OCI-LY1 (cell line): Measurements from ENCODE around the gene CEACAM20.
"Not testable (repeated sequence)": the region's sequence is repeated elsewhere in the genome, so short reads cannot be mapped to it uniquely, and the experiment has no call there.

Experiments used
- H2AFZ ChIP-seq: fragments of 200-600 bp; sonication (generic), shearing (Covaris generic); 2 replicates; pipeline ENCODE4 v1.6.0; 2014; ENCODE audit warnings: antibody characterized with exemption, mild to moderate bottlenecking, low read length
- H3F3A ChIP-seq: fragments of 200-600 bp; sonication (generic), shearing (Covaris generic); 2 replicates; pipeline ENCODE4 v1.6.0; 2014; ENCODE audit warnings: mild to moderate bottlenecking, antibody characterized with exemption, low read length, moderate library complexity; ENCODE audit not compliant: insufficient read depth
- H3K27ac ChIP-seq: fragments of 200-600 bp; sonication (generic); 2 replicates; pipeline ENCODE4 v1.5.1; 2014; ENCODE audit warnings: low read length, mixed run types, mild to moderate bottlenecking, low read depth; ENCODE audit not compliant: poor library complexity, severe bottlenecking
- H3K27me3 ChIP-seq: fragments of 200-600 bp; sonication (generic); 2 replicates; pipeline ENCODE4 v1.6.0; 2014; ENCODE audit warnings: antibody characterized with exemption, mild to moderate bottlenecking, low read length, moderate library complexity; ENCODE audit not compliant: insufficient read depth
- H3K36me3 ChIP-seq: fragments of 200-600 bp; sonication (generic); 2 replicates; pipeline ENCODE4 v1.6.1; 2014; ENCODE audit warnings: mild to moderate bottlenecking, antibody characterized with exemption, low read length, moderate library complexity, mixed read lengths; ENCODE audit not compliant: insufficient read depth
- H3K4me1 ChIP-seq: fragments of 200-600 bp; sonication (generic); 2 replicates; pipeline ENCODE4 v1.5.1; 2014; ENCODE audit warnings: mild to moderate bottlenecking, low read length, moderate library complexity; ENCODE audit not compliant: insufficient read depth, severe bottlenecking
- H3K4me2 ChIP-seq: fragments of 200-600 bp; sonication (generic), shearing (Covaris generic); 2 replicates; pipeline ENCODE4 v1.6.1; 2014; ENCODE audit warnings: low read length
- H3K4me3 ChIP-seq: fragments of 200-600 bp; sonication (generic); 2 replicates; pipeline ENCODE4 v1.5.1; 2014; ENCODE audit warnings: low read length, low read depth, mild to moderate bottlenecking, mixed read lengths; ENCODE audit not compliant: poor library complexity, severe bottlenecking
- H3K79me2 ChIP-seq: fragments of 200-600 bp; shearing (Covaris generic); 2 replicates; pipeline ENCODE4 v1.6.1; 2016; ENCODE audit warnings: mixed run types, low read length, mixed read lengths; ENCODE audit not compliant: insufficient read depth
- H3K9ac ChIP-seq: fragments of 200-600 bp; sonication (generic), shearing (Covaris generic); 2 replicates; pipeline ENCODE4 v1.6.1; 2014; ENCODE audit warnings: mild to moderate bottlenecking, low read length, mixed read lengths
- H3K9me2 ChIP-seq: fragments of 200-600 bp; sonication (generic), shearing (Covaris generic); 2 replicates; pipeline ENCODE4 v1.6.1; 2014; ENCODE audit warnings: low read depth, mild to moderate bottlenecking, low read length, mixed read lengths
- H3K9me3 ChIP-seq: fragments of 200-600 bp; shearing (Covaris generic); 2 replicates; pipeline ENCODE4 v1.6.1; 2014; ENCODE audit warnings: low read length, mixed read lengths
- H4K20me1 ChIP-seq: fragments of 200-600 bp; sonication (generic), shearing (Covaris generic); 2 replicates; pipeline ENCODE4 v1.6.0; 2016; ENCODE audit warnings: mild to moderate bottlenecking, low read length; ENCODE audit not compliant: insufficient read depth
- EZH2 ChIP-seq: fragments of 200-600 bp; sonication (generic), shearing (Covaris generic); IDR thresholded peaks from 2 replicates; pipeline ENCODE4 v1.8.0; 2017; ENCODE audit warnings: borderline replicate concordance, mixed run types, mild to moderate bottlenecking, antibody characterized with exemption, low read length, moderate library complexity, mixed read lengths
- TF ChIP-seq, protein P1 (sequence below): fragments of 200-600 bp; sonication (generic), shearing (Covaris generic); IDR thresholded peaks from 2 replicates; pipeline ENCODE4 v1.5.1; 2017; ENCODE audit warnings: mild to moderate bottlenecking, antibody characterized with exemption, low read length, moderate library complexity, mixed read lengths

CEACAM20 gene

DNA sequence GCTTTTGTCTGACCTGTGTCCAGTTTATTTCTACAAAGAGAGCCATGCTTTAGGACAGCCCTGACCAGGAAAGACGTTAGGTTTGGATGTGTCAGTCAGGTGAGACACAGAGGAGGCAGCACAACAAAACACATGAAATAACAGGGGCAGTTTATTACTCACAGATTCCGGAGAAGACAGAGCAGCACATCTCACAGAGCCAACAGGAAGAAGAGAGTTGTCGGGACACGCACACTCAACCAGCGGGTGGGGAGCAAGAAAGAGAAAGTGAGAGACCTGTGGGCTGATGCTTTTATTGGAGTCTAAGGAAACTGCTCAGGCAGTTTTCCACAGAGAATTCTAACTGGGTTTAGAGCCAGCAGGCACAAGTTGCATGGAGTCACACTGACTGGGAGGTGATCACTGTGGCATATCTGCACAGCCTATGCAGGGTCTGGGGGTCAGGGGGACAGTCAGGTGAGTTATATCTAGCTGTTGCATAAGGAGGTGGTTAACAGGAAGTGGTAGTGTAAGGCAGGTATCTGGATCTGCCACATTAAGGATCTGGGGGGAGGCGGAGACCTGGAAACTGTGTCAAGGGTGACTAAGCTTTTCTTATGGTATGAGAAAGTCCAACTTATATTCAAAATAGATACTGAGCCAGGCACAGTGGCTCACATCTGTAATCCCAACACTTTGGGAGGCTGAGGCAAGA is 24.1 kb upstream of the CEACAM20 start:
- Histone ChIP-seq H3K4me3 (no peak overlapping the region), H3K27ac (no peak overlapping the region), H3K4me1 (no peaks in the 10 kb centered on the region), H3K79me2 (no peaks in the 10 kb centered on the region), H3K9ac (no peak overlapping the region), H4K20me1 (no peaks in the 10 kb centered on the region), H3K27me3 (no peaks in the 10 kb centered on the region), H3K4me2 (no peak overlapping the region), H3K9me3 (no peaks in the 10 kb centered on the region), H3F3A (no peaks in the 10 kb centered on the region), H3K36me3 (no peaks in the 10 kb centered on the region), H3K9me2 (no peaks in the 10 kb centered on the region), H2AFZ (no peak overlapping the region)
- no peak for TF ChIP-seq EZH2
- TF ChIP-seq, protein P1, sequence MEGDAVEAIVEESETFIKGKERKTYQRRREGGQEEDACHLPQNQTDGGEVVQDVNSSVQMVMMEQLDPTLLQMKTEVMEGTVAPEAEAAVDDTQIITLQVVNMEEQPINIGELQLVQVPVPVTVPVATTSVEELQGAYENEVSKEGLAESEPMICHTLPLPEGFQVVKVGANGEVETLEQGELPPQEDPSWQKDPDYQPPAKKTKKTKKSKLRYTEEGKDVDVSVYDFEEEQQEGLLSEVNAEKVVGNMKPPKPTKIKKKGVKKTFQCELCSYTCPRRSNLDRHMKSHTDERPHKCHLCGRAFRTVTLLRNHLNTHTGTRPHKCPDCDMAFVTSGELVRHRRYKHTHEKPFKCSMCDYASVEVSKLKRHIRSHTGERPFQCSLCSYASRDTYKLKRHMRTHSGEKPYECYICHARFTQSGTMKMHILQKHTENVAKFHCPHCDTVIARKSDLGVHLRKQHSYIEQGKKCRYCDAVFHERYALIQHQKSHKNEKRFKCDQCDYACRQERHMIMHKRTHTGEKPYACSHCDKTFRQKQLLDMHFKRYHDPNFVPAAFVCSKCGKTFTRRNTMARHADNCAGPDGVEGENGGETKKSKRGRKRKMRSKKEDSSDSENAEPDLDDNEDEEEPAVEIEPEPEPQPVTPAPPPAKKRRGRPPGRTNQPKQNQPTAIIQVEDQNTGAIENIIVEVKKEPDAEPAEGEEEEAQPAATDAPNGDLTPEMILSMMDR = no peak

GRCh38 chr19:44552324-44552723 is 22.8 kb upstream of the CEACAM20 start:
- Histone ChIP-seq H3K4me3 (no peak overlapping the region), H3K9me3 (no peaks in the 10 kb centered on the region), H3K4me2 (no peak overlapping the region), H3F3A (no peaks in the 10 kb centered on the region), H2AFZ (no peak overlapping the region), H3K79me2 (no peaks in the 10 kb centered on the region), H3K4me1 (no peaks in the 10 kb centered on the region), H3K36me3 (no peaks in the 10 kb centered on the region), H3K9ac (no peak overlapping the region), H3K27me3 (no peaks in the 10 kb centered on the region), H4K20me1 (no peaks in the 10 kb centered on the region), H3K9me2 (no peaks in the 10 kb centered on the region), H3K27ac (no peak overlapping the region)
- no peak for TF ChIP-seq EZH2
- TF ChIP-seq, protein P1 = peak; percentile 65

DNA sequence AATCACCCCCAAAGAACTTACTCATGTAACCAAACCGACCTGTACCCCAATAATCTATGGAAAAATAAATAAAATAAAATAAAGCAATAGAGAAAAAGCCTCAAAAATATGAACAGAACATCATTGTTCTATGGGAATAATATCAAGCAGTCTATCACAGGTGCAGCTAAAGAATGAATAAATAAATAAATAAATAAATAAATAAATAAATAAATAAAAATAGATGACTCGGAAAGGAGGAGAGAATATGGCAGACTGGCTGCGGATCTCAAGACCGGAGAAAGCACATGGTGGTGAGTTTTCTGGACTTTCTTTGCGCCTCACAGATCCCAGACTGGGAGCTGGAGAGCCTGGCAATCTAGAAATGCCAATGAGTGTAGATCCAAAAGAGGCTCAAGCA is 22.4 kb upstream of the CEACAM20 start:
- Histone ChIP-seq H3K36me3 (no peaks in the 10 kb centered on the region), H3K79me2 (no peaks in the 10 kb centered on the region), H3K27me3 (no peaks in the 10 kb centered on the region), H3K9ac (no peak overlapping the region), H3K27ac (no peak overlapping the region), H4K20me1 (no peaks in the 10 kb centered on the region), H3K9me2 (no peaks in the 10 kb centered on the region), H3K4me2 (no peak overlapping the region), H3K4me1 (no peaks in the 10 kb centered on the region), H3F3A (no peaks in the 10 kb centered on the region), H2AFZ (no peak overlapping the region), H3K9me3 (no peaks in the 10 kb centered on the region), H3K4me3 (no peak overlapping the region)
- TF ChIP-seq EZH2 = no peak
- TF ChIP-seq, protein P1 = no peak

DNA sequence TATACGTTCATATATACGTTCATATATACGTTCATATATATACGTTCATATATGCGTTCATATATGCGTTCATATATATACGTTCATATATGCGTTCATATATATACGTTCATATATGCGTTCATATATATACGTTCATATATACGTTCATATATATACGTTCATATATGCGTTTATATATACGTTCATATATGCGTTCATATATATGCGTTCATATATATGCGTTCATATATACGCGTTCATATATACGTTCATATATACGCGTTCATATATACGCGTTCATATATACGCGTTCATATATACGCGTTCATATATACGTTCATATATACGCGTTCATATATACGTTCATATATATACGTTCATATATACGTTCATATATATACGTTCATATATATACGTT is 21.5 kb upstream of the CEACAM20 start:
- H2AFZ ChIP-seq, H3K4me3 ChIP-seq, H3K27me3 ChIP-seq, H3K4me2 ChIP-seq, H4K20me1 ChIP-seq, H3K9ac ChIP-seq, H3F3A ChIP-seq, H3K9me2 ChIP-seq, H3K27ac ChIP-seq, H3K36me3 ChIP-seq, H3K79me2 ChIP-seq, H3K4me1 ChIP-seq, H3K9me3 ChIP-seq: not testable (repeated sequence)
